Measurements from ENCODE around the gene TBC1D4. TPM values are rescaled to one million over a fixed set of nuclear protein-coding genes. Genes with fewer than 3 reads are reported as not detected.
"Not testable (repeated sequence)": the region's sequence is repeated elsewhere in the genome, so short reads cannot be mapped to it uniquely, and the experiment has no call there.

Gene TBC1D4
- total and polyA plus RNA-seq, 9 donors = 14.3 to 24.0 (median 20.3) TPM

GRCh38 chr13:75312884-75313520 lies 169.0 kb downstream of the TBC1D4 start:
- Histone ChIP-seq H3K4me3 (ENCODE audit: low read length) (no peak overlapping the region), H3K4me1 (ENCODE audit: control insufficient read depth, insufficient read depth, low read length) (no peaks in the 10 kb centered on the region), H3K27me3 (ENCODE audit: control insufficient read depth, insufficient read depth, low read length) (no peaks in the 10 kb centered on the region), H3K9me3 (replicated peaks; ENCODE audit: control insufficient read depth, low read depth, low read length) (no peaks in the 10 kb centered on the region), H3K27ac (ENCODE audit: low read length) (no peak overlapping the region), H3K36me3 (ENCODE audit: control insufficient read depth, insufficient read depth, low read length) (peaks cover 18% of the 10 kb centered on the region)
- 100% methylated on average over 1 of the region's 2 CpGs for WGBS (ENCODE audit: insufficient coverage)
- DNase-seq = no peak

GRCh38 chr13:75309981-75310580 lies 171.9 kb downstream of the TBC1D4 start:
- no peaks in the 10 kb centered on the region for H3K9me3 ChIP-seq (replicated peaks; ENCODE audit: control insufficient read depth, low read depth, low read length)
- no peak overlapping the region for H3K27ac ChIP-seq (ENCODE audit: low read length)
- H3K4me3 ChIP-seq (ENCODE audit: low read length) = no peak overlapping the region
- no peaks in the 10 kb centered on the region for H3K4me1 ChIP-seq (ENCODE audit: control insufficient read depth, insufficient read depth, low read length)
- peak; percentile 17 for DNase-seq
- no peaks in the 10 kb centered on the region for H3K27me3 ChIP-seq (ENCODE audit: control insufficient read depth, insufficient read depth, low read length)
- WGBS (ENCODE audit: insufficient coverage) = 92% methylated on average over 6 of the region's 8 CpGs
- peaks cover 18% of the 10 kb centered on the region for H3K36me3 ChIP-seq (ENCODE audit: control insufficient read depth, insufficient read depth, low read length)

- DNase-seq = no peak
- H3K36me3 ChIP-seq (ENCODE audit: control insufficient read depth, insufficient read depth, low read length) = peaks cover 18% of the 10 kb centered on the region
- no peaks in the 10 kb centered on the region for H3K4me1 ChIP-seq (ENCODE audit: control insufficient read depth, insufficient read depth, low read length)
- H3K9me3 ChIP-seq (replicated peaks; ENCODE audit: control insufficient read depth, low read depth, low read length) = no peaks in the 10 kb centered on the region
- no peaks in the 10 kb centered on the region for H3K27me3 ChIP-seq (ENCODE audit: control insufficient read depth, insufficient read depth, low read length)
- H3K27ac ChIP-seq (ENCODE audit: low read length) = no peak overlapping the region
- no peak overlapping the region for H3K4me3 ChIP-seq (ENCODE audit: low read length)
- 100% methylated on average over 1 of the region's 2 CpGs for WGBS (ENCODE audit: insufficient coverage)
These were observed 173.7 kb downstream of the TBC1D4 start for GRCh38 chr13:75308222-75308621.

- peaks cover 12% of the 10 kb centered on the region for H3K36me3 ChIP-seq (ENCODE audit: control insufficient read depth, insufficient read depth, low read length)
- DNase-seq = no peak
- H3K27me3 ChIP-seq (ENCODE audit: control insufficient read depth, insufficient read depth, low read length) = no peaks in the 10 kb centered on the region
- no peak overlapping the region for H3K27ac ChIP-seq (ENCODE audit: low read length)
- H3K4me1 ChIP-seq (ENCODE audit: control insufficient read depth, insufficient read depth, low read length) = no peaks in the 10 kb centered on the region
- H3K9me3 ChIP-seq (replicated peaks; ENCODE audit: control insufficient read depth, low read depth, low read length) = no peaks in the 10 kb centered on the region
- H3K4me3 ChIP-seq (ENCODE audit: low read length) = no peak overlapping the region
- WGBS (ENCODE audit: insufficient coverage) = 92% methylated on average over 2 of the region's 6 CpGs
These were observed 174.5 kb downstream of the TBC1D4 start for GRCh38 chr13:75307370-75307949.

- peaks cover 11% of the 10 kb centered on the region for H3K36me3 ChIP-seq (ENCODE audit: control insufficient read depth, insufficient read depth, low read length)
- WGBS (ENCODE audit: insufficient coverage) = no CpG with 5 or more reads among the region's 1 CpG
- H3K9me3 ChIP-seq (replicated peaks; ENCODE audit: control insufficient read depth, low read depth, low read length); H3K4me1 ChIP-seq (ENCODE audit: control insufficient read depth, insufficient read depth, low read length); H3K4me3 ChIP-seq (ENCODE audit: low read length); DNase-seq; H3K27me3 ChIP-seq (ENCODE audit: control insufficient read depth, insufficient read depth, low read length); H3K27ac ChIP-seq (ENCODE audit: low read length): not testable (repeated sequence)
These were observed 175.0 kb downstream of the TBC1D4 start for GRCh38 chr13:75306967-75307366.

- Histone ChIP-seq H3K4me3 (ENCODE audit: low read length) (no peak overlapping the region), H3K9me3 (replicated peaks; ENCODE audit: control insufficient read depth, low read depth, low read length) (no peaks in the 10 kb centered on the region), H3K27me3 (ENCODE audit: control insufficient read depth, insufficient read depth, low read length) (no peaks in the 10 kb centered on the region), H3K27ac (ENCODE audit: low read length) (no peak overlapping the region), H3K4me1 (ENCODE audit: control insufficient read depth, insufficient read depth, low read length) (no peaks in the 10 kb centered on the region), H3K36me3 (ENCODE audit: control insufficient read depth, insufficient read depth, low read length) (no peaks in the 10 kb centered on the region)
- no CpG with 5 or more reads among the region's 2 CpGs for WGBS (ENCODE audit: insufficient coverage)
- peak; percentile 25 for DNase-seq
These were observed 176.9 kb downstream of the TBC1D4 start for GRCh38 chr13:75305059-75305458.

- Histone ChIP-seq H3K9me3 (replicated peaks; ENCODE audit: control insufficient read depth, low read depth, low read length) (no peaks in the 10 kb centered on the region), H3K27me3 (ENCODE audit: control insufficient read depth, insufficient read depth, low read length) (no peaks in the 10 kb centered on the region), H3K36me3 (ENCODE audit: control insufficient read depth, insufficient read depth, low read length) (peaks cover 2% of the 10 kb centered on the region), H3K27ac (ENCODE audit: low read length) (no peak overlapping the region), H3K4me3 (ENCODE audit: low read length) (no peak overlapping the region), H3K4me1 (ENCODE audit: control insufficient read depth, insufficient read depth, low read length) (no peaks in the 10 kb centered on the region)
- no CpG with 5 or more reads among the region's 4 CpGs for WGBS (ENCODE audit: insufficient coverage)
- DNase-seq = no peak
These were observed 178.7 kb downstream of the TBC1D4 start for GRCh38 chr13:75303263-75303662.

GRCh38 chr13:75302071-75302698 lies 179.8 kb downstream of the TBC1D4 start:
- Histone ChIP-seq H3K9me3 (replicated peaks; ENCODE audit: control insufficient read depth, low read depth, low read length) (no peaks in the 10 kb centered on the region), H3K4me1 (ENCODE audit: control insufficient read depth, insufficient read depth, low read length) (no peaks in the 10 kb centered on the region), H3K4me3 (ENCODE audit: low read length) (no peak overlapping the region), H3K27ac (ENCODE audit: low read length) (no peak overlapping the region), H3K36me3 (ENCODE audit: control insufficient read depth, insufficient read depth, low read length) (peaks cover 2% of the 10 kb centered on the region), H3K27me3 (ENCODE audit: control insufficient read depth, insufficient read depth, low read length) (no peaks in the 10 kb centered on the region)
- DNase-seq = no peak
- 76% methylated on average over 2 of the region's 10 CpGs for WGBS (ENCODE audit: insufficient coverage)

GRCh38 chr13:75299913-75300862 lies 181.8 kb downstream of the TBC1D4 start:
- H3K27me3 ChIP-seq (ENCODE audit: control insufficient read depth, insufficient read depth, low read length) = no peaks in the 10 kb centered on the region
- peaks cover 2% of the 10 kb centered on the region for H3K36me3 ChIP-seq (ENCODE audit: control insufficient read depth, insufficient read depth, low read length)
- peak; percentile 72 for DNase-seq
- peak overlapping the region; percentile 23 for H3K27ac ChIP-seq (ENCODE audit: low read length)
- no peak overlapping the region for H3K4me3 ChIP-seq (ENCODE audit: low read length)
- H3K9me3 ChIP-seq (replicated peaks; ENCODE audit: control insufficient read depth, low read depth, low read length) = no peaks in the 10 kb centered on the region
- H3K4me1 ChIP-seq (ENCODE audit: control insufficient read depth, insufficient read depth, low read length) = no peaks in the 10 kb centered on the region
- no CpG with 5 or more reads among the region's 4 CpGs for WGBS (ENCODE audit: insufficient coverage)

Data from muscle of leg (tissue), 11 donors.